Renal cortex interstitium (tissue), 11 donors: ENCODE data around the gene UBR2. TPM values are rescaled to one million over a fixed set of nuclear protein-coding genes. Genes with fewer than 3 reads are reported as not detected.
A peak's percentile ranks its signal among the peaks of the same experiment; 100 is the strongest.
"Not testable (repeated sequence)": the region's sequence is repeated elsewhere in the genome, so short reads cannot be mapped to it uniquely, and the experiment has no call there.

Experiments used
- DNase-seq, 11 donors: peaks; one replicate each; pipeline ENCODE4 v3.0.0-alpha.2; 2013; ENCODE audit warnings: low read depth in 9 of 11, low spot score in 4 of 11; ENCODE audit errors: extremely low read depth in 1 of 11
- polyA plus RNA-seq, 3 donors: library from polyadenylated mRNA; unstranded; fragments of 120-200 nt; gene quantifications; one replicate each; pipeline ENCODE4 v1.2.1, GENCODE V29; 2013; ENCODE audit not compliant: insufficient read length in 3 of 3

The UBR2 gene
- polyA plus RNA-seq, 3 donors, result 25.7 to 29.6 (median 27.9) TPM

DNA sequence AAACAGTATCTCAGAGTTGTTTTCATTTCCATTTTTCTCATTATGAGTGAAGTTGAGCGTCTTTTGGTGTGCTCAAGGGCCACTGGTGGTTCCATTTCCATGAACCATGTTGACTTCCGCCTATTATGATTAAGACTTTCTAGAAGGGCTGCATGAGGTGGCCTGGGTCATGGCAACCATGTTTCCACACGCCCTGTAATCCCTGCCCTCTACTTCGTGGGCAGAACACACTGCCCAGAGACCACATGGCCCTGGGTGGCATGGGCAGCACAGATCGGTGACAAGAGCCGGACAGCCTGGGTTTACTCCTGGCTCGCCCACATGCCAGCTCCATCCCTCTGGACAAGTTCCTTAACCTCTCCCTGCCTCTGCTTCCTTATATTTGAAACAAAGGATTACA is 143.8 kb downstream of the UBR2 start:
- no peak for DNase-seq

- DNase-seq, result no peak
These were observed 144.3 kb downstream of the UBR2 start for GRCh38 chr6:42708096-42708495.

- no peak for DNase-seq
These were observed 146.0 kb downstream of the UBR2 start for GRCh38 chr6:42709871-42710270.

- DNase-seq, result peak in 2 of 11 donors; percentile 15 to 20
These were observed 146.5 kb downstream of the UBR2 start for GRCh38 chr6:42710316-42710715.

GRCh38 chr6:42711930-42712329 is 148.1 kb downstream of the UBR2 start:
- DNase-seq, result no peak

DNA sequence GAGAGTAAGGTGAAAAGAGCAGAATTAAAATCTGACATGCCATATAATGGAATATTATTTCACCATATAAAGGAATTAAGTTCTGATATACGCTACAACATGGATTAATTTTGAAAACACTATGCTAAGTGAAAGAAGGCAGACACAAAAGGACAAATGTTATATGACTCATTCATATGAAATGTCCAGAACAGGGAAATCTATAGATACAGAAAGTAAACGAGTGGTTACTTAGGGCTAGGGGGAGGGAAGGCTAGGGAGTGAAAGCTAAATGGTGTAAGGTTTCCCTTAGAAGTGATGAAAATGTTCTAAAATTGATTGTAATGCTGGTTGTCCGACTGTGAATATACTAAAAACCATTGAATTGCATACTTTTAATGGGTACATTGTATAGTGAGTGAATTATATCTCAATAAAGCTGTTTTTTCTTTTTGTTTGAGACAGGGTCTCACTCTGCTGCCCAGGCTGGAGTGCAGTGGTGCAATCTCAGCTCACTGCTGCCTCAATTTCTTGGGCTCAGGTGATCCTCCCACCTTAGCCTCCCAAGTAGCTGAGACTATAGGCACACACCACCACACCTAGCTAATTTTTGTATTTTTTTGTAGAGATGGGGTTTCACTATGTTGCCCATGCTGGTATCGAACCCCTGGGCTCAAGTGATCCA is 150.4 kb downstream of the UBR2 start:
- DNase-seq, result no peak

GRCh38 chr6:42715871-42716270 is 152.0 kb downstream of the UBR2 start:
- DNase-seq, result no peak

- no peak for DNase-seq
These were observed 156.9 kb downstream of the UBR2 start for GRCh38 chr6:42720739-42721138.

GRCh38 chr6:42722497-42722896 is 158.7 kb downstream of the UBR2 start, which contains the start of gene PRPH2:
TSS of gene PRPH2 (minus strand) at chr6:42722597. CDS start at chr6:42722334, 263 bp downstream.
- no peak for DNase-seq

DNA sequence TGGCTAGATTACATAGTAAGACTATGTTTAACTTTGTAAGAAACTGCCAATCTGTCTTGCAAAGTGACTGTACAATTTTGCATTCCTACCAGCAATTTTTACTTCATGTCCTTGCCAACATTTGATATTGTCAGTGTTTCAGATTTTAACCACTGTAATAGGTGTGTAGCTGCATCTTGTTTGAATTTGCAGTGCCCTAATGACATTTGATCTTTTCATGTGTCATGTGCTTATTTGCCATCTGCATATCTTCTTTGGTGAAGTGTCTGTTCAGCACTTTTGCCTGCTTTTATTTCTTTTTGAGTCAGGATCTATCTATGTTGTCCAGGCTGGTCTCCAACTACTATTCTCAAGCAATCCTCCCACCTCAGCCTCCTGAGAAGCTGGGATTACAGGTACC is 161.0 kb downstream of the UBR2 start:
- DNase-seq, result no peak

GRCh38 chr6:42726026-42726425 is 162.2 kb downstream of the UBR2 start:
- DNase-seq, result no peak

- DNase-seq, result peak in 7 of 11 donors; percentile 73 to 91 (median 84)
These were observed 162.8 kb downstream of the UBR2 start for GRCh38 chr6:42726485-42727086.

DNA sequence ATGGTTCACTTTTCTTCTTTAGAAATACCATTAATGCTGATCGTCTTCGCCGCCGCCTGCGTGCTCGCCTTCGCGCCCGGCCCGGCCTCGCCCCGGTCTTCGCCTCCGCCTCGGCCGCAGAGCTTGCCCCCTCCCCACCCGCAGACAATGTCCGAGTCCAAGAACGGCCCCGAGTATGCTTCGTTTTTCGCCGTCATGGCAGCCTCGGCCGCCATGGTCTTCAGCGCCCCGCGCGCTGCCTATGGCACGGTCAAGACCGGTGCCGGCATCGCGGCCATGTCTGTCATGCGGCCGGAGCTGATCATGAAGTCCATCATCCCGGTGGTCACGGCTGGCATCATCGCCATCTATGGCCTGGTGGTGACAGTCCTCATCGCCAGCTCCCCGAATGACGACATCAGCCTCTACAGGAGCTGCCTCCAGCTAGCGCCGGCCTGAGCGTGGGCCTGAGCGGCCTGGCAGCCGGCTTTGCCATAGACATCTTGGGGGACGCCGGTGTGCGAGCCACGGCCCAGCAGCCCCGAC is 163.3 kb downstream of the UBR2 start:
- DNase-seq, result no peak

GRCh38 chr6:42727627-42728026 is 163.8 kb downstream of the UBR2 start:
- no peak for DNase-seq

- DNase-seq, result no peak
These were observed 165.9 kb downstream of the UBR2 start for GRCh38 chr6:42729731-42730130.

DNA sequence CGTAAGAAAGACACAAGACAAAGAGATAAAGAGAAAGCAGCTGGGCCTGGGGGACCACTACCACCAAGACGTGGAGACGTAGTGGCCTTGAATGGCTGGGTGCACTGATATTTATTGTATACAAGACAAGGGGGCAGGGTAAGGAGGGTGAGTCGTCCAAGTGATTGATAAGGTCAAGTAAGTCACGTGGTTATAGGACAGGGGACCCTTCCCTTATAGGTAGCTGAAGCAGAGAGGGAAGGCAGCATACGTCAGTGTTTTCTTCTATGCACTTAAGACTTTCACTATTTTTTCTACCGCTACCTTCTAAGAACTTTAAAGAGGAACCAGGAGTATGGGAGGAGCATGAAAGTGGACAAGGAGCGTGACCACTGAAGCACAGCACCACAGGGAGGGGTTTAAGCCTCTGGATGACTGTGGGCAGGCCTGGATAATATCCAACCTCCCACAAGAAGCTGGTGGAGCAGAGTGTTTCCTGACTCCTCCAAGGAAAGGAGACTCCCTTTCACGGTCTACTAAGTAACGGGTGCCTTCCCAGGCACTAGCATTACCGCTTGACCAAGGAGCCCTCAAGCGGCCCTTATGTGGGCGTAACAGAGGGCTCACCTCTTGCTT is 170.1 kb downstream of the UBR2 start:
- not testable (repeated sequence) for DNase-seq

DNA sequence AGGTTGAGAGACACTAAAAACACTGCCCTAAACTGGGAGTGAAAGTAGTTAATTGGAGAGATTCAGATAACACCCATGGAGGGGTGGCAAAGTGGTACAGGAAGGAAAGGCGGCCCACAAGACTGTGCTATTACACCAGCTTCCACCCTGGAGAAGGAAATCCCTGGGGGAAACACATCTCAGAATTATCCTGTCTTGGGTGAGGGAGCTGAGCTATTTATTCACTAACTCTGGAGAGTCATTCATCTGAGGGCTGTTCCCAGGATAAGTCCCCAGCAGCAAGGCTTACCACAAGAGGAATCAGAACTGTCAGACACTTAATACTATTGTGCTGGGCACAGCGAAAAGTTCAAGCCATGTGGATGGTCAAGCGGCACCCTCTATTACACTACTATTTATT is 172.1 kb downstream of the UBR2 start:
- no peak for DNase-seq

- DNase-seq, result no peak
These were observed 176.9 kb downstream of the UBR2 start for GRCh38 chr6:42740725-42741124.

- no peak for DNase-seq
These were observed 178.5 kb downstream of the UBR2 start for GRCh38 chr6:42742116-42742894.
